ENCODE results near the gene SETD4. TPM values are rescaled to one million over a fixed set of nuclear protein-coding genes. Genes with fewer than 3 reads are reported as not detected.

SETD4 gene
- total and polyA plus RNA-seq, 2 of the 13 experiments (the other 11 are each of a cell fraction or from before 2014, with no cell fraction given): 7.1 to 14.4 TPM

DNA sequence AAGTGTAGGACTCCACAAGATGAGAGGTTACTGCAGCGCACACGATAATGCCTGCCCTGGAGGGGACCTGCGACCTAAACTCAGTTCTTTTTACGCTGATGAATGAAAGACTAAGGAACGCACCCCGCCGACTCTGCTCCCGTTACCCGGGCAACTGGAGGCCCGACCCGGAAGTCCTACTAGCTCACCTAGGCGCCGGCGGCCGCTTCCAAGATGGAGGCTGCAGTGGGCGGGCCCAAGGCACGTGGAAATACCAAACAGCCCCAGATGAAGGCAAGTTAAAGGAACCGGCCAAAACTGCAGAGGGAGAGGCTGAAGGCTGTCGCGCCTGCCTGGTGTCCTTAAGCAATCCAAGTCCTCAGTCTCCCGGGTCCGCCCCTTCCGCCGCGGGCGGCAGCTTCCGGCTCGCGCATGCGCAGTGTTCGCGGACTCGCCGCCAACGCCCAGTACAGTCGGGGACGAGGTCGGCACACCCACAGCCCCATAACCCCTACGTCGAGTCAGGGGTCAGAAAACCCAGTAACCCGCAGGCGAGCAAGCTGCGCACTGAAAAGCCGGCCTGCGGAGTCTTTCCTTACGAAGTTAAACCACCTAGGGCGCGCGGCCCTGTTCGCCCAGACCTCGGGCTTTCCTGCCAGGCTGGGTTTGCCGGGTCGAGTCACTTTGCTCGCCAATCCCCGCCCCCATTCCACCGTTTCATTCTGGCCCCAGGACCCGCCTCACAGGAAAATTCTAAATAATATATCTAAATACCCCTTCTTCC is at the start of gene SETD4 (continued):
- TF ChIP-seq, protein P1, sequence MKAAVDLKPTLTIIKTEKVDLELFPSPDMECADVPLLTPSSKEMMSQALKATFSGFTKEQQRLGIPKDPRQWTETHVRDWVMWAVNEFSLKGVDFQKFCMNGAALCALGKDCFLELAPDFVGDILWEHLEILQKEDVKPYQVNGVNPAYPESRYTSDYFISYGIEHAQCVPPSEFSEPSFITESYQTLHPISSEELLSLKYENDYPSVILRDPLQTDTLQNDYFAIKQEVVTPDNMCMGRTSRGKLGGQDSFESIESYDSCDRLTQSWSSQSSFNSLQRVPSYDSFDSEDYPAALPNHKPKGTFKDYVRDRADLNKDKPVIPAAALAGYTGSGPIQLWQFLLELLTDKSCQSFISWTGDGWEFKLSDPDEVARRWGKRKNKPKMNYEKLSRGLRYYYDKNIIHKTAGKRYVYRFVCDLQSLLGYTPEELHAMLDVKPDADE (CRISPR knock-in tag; IDR thresholded peaks at IDR 0.05): no peak
- TF ChIP-seq KLF12 (CRISPR knock-in tag; IDR thresholded peaks at IDR 0.05; ENCODE audit: borderline replicate concordance): peak; percentile 96; the same call in 1 of the 2 replicates
- peak; percentile 72; the same call in 1 of the 2 replicates for TF ChIP-seq ZNF75D (CRISPR knock-in tag; IDR thresholded peaks at IDR 0.05; ENCODE audit: borderline replicate concordance)
- no peak for TF ChIP-seq NFE2L2 (IDR thresholded peaks at IDR 0.05; ENCODE audit: low read length)
- no peak for TF ChIP-seq SETDB1 (CRISPR knock-in tag; IDR thresholded peaks at IDR 0.05; ENCODE audit: borderline replicate concordance)
- TF ChIP-seq ZNF670 (CRISPR knock-in tag; IDR thresholded peaks at IDR 0.05; ENCODE audit: borderline replicate concordance): no peak
- TF ChIP-seq AGO2 (optimal IDR thresholded peaks at IDR 0.05; ENCODE audit: low read depth, low read length): peak; percentile 55
- TF ChIP-seq NFE2L1 (CRISPR knock-in tag; IDR thresholded peaks at IDR 0.05; ENCODE audit: borderline replicate concordance): no peak
- TF ChIP-seq FOXA1 (IDR thresholded peaks at IDR 0.05): no peak
- no peak for TF ChIP-seq FOXA1 (CRISPR knock-in tag; IDR thresholded peaks at IDR 0.05)
- TF ChIP-seq SRSF1 (optimal IDR thresholded peaks at IDR 0.05; ENCODE audit: low read depth, low read length): peak; percentile 58
- TF ChIP-seq, protein P2, sequence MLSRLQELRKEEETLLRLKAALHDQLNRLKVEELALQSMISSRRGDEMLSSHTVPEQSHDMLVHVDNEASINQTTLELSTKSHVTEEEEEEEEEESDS (CRISPR knock-in tag; IDR thresholded peaks at IDR 0.05; ENCODE audit: borderline replicate concordance): no peak
- TF ChIP-seq, protein P3, sequence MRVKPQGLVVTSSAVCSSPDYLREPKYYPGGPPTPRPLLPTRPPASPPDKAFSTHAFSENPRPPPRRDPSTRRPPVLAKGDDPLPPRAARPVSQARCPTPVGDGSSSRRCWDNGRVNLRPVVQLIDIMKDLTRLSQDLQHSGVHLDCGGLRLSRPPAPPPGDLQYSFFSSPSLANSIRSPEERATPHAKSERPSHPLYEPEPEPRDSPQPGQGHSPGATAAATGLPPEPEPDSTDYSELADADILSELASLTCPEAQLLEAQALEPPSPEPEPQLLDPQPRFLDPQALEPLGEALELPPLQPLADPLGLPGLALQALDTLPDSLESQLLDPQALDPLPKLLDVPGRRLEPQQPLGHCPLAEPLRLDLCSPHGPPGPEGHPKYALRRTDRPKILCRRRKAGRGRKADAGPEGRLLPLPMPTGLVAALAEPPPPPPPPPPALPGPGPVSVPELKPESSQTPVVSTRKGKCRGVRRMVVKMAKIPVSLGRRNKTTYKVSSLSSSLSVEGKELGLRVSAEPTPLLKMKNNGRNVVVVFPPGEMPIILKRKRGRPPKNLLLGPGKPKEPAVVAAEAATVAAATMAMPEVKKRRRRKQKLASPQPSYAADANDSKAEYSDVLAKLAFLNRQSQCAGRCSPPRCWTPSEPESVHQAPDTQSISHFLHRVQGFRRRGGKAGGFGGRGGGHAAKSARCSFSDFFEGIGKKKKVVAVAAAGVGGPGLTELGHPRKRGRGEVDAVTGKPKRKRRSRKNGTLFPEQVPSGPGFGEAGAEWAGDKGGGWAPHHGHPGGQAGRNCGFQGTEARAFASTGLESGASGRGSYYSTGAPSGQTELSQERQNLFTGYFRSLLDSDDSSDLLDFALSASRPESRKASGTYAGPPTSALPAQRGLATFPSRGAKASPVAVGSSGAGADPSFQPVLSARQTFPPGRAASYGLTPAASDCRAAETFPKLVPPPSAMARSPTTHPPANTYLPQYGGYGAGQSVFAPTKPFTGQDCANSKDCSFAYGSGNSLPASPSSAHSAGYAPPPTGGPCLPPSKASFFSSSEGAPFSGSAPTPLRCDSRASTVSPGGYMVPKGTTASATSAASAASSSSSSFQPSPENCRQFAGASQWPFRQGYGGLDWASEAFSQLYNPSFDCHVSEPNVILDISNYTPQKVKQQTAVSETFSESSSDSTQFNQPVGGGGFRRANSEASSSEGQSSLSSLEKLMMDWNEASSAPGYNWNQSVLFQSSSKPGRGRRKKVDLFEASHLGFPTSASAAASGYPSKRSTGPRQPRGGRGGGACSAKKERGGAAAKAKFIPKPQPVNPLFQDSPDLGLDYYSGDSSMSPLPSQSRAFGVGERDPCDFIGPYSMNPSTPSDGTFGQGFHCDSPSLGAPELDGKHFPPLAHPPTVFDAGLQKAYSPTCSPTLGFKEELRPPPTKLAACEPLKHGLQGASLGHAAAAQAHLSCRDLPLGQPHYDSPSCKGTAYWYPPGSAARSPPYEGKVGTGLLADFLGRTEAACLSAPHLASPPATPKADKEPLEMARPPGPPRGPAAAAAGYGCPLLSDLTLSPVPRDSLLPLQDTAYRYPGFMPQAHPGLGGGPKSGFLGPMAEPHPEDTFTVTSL (CRISPR knock-in tag; IDR thresholded peaks at IDR 0.05; ENCODE audit: borderline replicate concordance): no peak
- TF ChIP-seq PHF21A (CRISPR knock-in tag; IDR thresholded peaks at IDR 0.05): peak; percentile 72
- peak; percentile 21; the same call in 1 of the 2 replicates for TF ChIP-seq CREM (IDR thresholded peaks at IDR 0.05)
- no peak for TF ChIP-seq CREM (CRISPR knock-in tag; IDR thresholded peaks at IDR 0.05)
- no peak for TF ChIP-seq SRSF4 (IDR thresholded peaks at IDR 0.05; ENCODE audit: low read depth, low read length, poor library complexity, severe bottlenecking)
- no peak for TF ChIP-seq ZNF296 (CRISPR knock-in tag; conservative IDR thresholded peaks at IDR 0.05)

Data from HepG2 (cell line).